Cardiac muscle cell (in vitro differentiated cells and primary cell): ENCODE results near the gene SLIT3. TPM values are rescaled to one million over a fixed set of nuclear protein-coding genes. Genes with fewer than 3 reads are reported as not detected.
A peak's percentile ranks its signal among the peaks of the same experiment; 100 is the strongest.

Source experiments
- DNase-seq, 2 donors: peaks; one replicate each; pipeline versions ENCODE4 v3.0.0 to v3.0.0-alpha.2; 2010 to 2017; ENCODE audit warnings: low read depth in 1 of 2, low spot score in 1 of 2
- H3K27ac ChIP-seq: fragments of 200-600 bp; sonication (generic); 2 replicates; pipeline ENCODE4 v1.5.1; 2016
- H3K27me3 ChIP-seq: fragments of 200-600 bp; sonication (generic); 2 replicates; pipeline ENCODE4 v1.6.0; 2016; ENCODE audit warnings: control low read depth
- H3K36me3 ChIP-seq: fragments of 200-600 bp; sonication (generic); 2 replicates; pipeline ENCODE4 v1.5.1; 2016; ENCODE audit warnings: control low read depth
- H3K4me1 ChIP-seq: fragments of 200-600 bp; sonication (generic); 2 replicates; pipeline ENCODE4 v1.8.1; 2017; ENCODE audit warnings: low read depth, mild to moderate bottlenecking, mixed run types
- H3K4me3 ChIP-seq: fragments of 200-600 bp; sonication (generic); 2 replicates; pipeline ENCODE4 v1.5.1; 2016; ENCODE audit warnings: mild to moderate bottlenecking
- H3K9me3 ChIP-seq: fragments of 200-600 bp; sonication (generic); 2 replicates; pipeline ENCODE4 v1.5.1; 2017; ENCODE audit warnings: low read depth, mild to moderate bottlenecking, control low read depth
- polyA plus RNA-seq: library from polyadenylated mRNA; unstranded; fragments of >200 nt; fragmentation: Nextera tagmentation; extraction: Ambion mirVana; gene quantifications from 2 replicates; pipeline ENCODE4 v1.2.1, GENCODE V29; 2016
- total RNA-seq: library from RNA; depleted of rRNA; stranded (reverse); fragments of >200 nt; gene quantifications from 2 replicates; pipeline ENCODE4 v1.2.3, GENCODE V29; 2016
- TF ChIP-seq, protein P1 (sequence below): IDR thresholded peaks from 2 replicates; pipeline ENCODE4 v1.5.1; 2012; ENCODE audit warnings: low read depth, mild to moderate bottlenecking, low read length

SLIT3 gene
- total and polyA plus RNA-seq, 2 experiments from 2014 or later: 50.7 to 111 TPM

DNA sequence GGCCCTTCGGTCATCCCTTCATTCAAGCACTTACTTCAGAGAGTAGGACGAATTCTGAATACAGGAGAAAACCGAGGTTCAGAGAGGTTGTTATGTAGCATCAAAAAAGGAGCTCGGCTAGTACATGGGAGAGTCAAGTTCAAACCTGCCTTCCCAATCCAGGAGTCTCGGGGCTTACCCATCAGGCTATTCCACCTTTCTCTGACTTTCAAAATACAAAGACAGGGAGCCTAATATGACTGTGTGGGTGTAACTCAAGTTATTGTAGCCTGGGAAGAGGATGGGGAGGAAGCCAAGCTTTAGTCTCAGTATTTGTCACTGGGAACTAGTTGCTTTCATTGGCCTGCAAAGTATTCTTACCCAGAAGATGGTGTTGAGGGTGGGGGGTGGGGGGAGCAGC, 447.0 kb downstream of the SLIT3 start:
- Histone ChIP-seq H3K36me3 (no peaks in the 10 kb centered on the region), H3K27me3 (no peaks in the 10 kb centered on the region)

DNA sequence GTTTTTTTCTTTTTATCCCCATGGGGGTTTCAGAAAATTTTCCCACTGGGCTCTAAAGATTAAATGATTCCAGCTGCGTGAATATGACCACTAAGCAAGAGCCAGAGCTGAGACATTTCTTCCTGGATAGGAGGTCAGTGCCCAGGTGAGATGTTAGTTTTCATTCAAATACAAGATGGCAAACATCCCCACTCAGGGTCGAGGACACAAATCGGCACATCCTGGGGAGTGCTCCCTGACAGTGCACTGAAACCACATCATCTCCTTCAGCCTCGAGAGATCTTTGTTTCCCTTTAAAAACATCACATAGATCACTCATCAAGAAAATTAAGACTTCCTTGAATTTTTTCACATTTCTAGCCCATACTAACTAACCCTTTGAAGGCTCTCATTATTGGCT, 448.6 kb downstream of the SLIT3 start:
- H3K27me3 ChIP-seq: no peaks in the 10 kb centered on the region
- no peak for DNase-seq
- H3K9me3 ChIP-seq: no peaks in the 10 kb centered on the region
- TF ChIP-seq, protein P1, sequence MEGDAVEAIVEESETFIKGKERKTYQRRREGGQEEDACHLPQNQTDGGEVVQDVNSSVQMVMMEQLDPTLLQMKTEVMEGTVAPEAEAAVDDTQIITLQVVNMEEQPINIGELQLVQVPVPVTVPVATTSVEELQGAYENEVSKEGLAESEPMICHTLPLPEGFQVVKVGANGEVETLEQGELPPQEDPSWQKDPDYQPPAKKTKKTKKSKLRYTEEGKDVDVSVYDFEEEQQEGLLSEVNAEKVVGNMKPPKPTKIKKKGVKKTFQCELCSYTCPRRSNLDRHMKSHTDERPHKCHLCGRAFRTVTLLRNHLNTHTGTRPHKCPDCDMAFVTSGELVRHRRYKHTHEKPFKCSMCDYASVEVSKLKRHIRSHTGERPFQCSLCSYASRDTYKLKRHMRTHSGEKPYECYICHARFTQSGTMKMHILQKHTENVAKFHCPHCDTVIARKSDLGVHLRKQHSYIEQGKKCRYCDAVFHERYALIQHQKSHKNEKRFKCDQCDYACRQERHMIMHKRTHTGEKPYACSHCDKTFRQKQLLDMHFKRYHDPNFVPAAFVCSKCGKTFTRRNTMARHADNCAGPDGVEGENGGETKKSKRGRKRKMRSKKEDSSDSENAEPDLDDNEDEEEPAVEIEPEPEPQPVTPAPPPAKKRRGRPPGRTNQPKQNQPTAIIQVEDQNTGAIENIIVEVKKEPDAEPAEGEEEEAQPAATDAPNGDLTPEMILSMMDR: no peak
- H3K27ac ChIP-seq: no peak overlapping the region
- H3K4me1 ChIP-seq: peaks cover 18% of the 10 kb centered on the region
- no peak overlapping the region for H3K4me3 ChIP-seq
- H3K36me3 ChIP-seq: no peaks in the 10 kb centered on the region

More for the DNA sequence above, 447.0 kb downstream of the SLIT3 start:
- no peak for DNase-seq
- Histone ChIP-seq H3K9me3 (no peaks in the 10 kb centered on the region), H3K27ac (no peak overlapping the region), H3K4me1 (peaks cover 5% of the 10 kb centered on the region), H3K4me3 (no peak overlapping the region)
- TF ChIP-seq, protein P1: no peak

DNA sequence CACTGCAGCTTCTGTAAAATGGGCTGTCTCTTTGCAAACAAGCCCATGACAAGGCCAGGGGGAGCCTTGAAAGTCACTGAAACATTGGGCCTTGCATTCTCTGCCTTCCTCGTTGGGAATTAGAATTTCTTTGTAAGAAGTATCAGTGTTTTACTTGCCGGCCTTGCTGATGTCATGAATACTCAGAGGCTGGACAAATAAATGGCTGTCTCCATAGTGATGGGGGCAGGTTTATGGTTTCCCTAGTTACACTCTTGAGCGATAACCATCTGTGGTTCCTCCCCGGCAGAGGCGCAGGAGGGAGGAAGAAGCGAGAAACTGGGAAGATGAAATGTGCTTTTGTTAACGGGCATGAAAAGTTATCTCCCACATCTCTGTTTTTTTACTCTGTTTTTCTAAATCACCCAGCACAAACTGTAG, 449.0 kb downstream of the SLIT3 start:
- peak in 1 of 2 donors; percentile 79 for DNase-seq
- H3K27ac ChIP-seq: no peak overlapping the region
- no peaks in the 10 kb centered on the region for H3K27me3 ChIP-seq
- H3K36me3 ChIP-seq: no peaks in the 10 kb centered on the region
- H3K4me1 ChIP-seq: peaks cover 18% of the 10 kb centered on the region
- no peaks in the 10 kb centered on the region for H3K9me3 ChIP-seq
- no peak overlapping the region for H3K4me3 ChIP-seq
- TF ChIP-seq, protein P1: no peak

DNA sequence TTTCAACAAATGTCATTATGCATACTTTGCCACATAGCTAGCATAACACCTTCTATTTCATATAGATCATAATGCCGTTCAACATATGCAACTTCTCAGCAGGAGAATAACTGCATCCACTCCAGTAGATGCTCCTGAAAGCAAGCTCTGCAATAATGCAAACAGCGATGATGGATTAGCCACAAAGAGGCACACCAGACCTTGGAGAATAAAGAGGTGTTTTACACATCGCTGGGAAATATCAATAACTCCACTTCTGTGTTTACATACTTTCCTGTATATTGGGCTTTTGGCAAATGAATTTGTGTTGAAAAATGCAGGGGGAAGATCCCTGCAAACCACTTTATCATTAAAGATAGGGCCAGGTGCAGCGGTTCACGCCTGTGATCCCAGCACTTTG, 450.3 kb downstream of the SLIT3 start:
- no peak overlapping the region for H3K4me3 ChIP-seq
- peaks cover 18% of the 10 kb centered on the region for H3K4me1 ChIP-seq
- H3K36me3 ChIP-seq: no peaks in the 10 kb centered on the region
- TF ChIP-seq, protein P1: no peak
- no peak for DNase-seq
- H3K27me3 ChIP-seq: no peaks in the 10 kb centered on the region
- no peak overlapping the region for H3K27ac ChIP-seq
- no peaks in the 10 kb centered on the region for H3K9me3 ChIP-seq

DNA sequence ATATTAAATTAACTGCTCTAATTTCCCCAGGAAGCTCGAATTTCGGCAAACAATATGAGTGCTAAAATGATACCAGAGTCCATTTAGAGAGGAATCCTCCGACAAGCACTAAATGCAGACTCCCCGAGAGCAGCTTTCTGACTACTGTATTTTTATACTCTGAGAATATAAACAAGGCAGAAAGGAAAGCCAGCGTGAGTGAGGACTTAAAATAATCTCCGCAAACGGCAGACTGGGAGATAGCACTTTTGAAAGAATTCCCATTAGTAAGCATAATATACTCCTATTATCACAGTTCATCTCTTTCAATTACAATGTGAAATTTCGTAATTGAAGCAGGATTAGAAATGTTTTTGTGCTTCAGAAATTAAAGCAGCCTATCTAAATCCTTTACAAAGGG, 452.4 kb downstream of the SLIT3 start:
- peaks cover 27% of the 10 kb centered on the region for H3K4me1 ChIP-seq
- no peak overlapping the region for H3K4me3 ChIP-seq
- H3K9me3 ChIP-seq: no peaks in the 10 kb centered on the region
- no peaks in the 10 kb centered on the region for H3K27me3 ChIP-seq
- H3K36me3 ChIP-seq: no peaks in the 10 kb centered on the region
- no peak overlapping the region for H3K27ac ChIP-seq
- TF ChIP-seq, protein P1: no peak
- DNase-seq: no peak
